Right lung (tissue), 5 donors: ENCODE results near the gene TFCP2L1. TPM values are rescaled to one million over a fixed set of nuclear protein-coding genes. Genes with fewer than 3 reads are reported as not detected.
"Not testable (repeated sequence)": the region's sequence is repeated elsewhere in the genome, so short reads cannot be mapped to it uniquely, and the experiment has no call there.

Source experiments
- DNase-seq, 2 donors: peaks; one replicate each; pipeline ENCODE4 v3.0.0-alpha.2; 2013
- polyA plus RNA-seq, 5 donors: library from polyadenylated mRNA; unstranded; fragments of 120-200 nt; gene quantifications; one replicate each; pipeline versions ENCODE4 v1.2.1 to v1.2.3, GENCODE V29; 2013; ENCODE audit warnings: inconsistent platforms in 1 of 5, low replicate concordance in 1 of 5; ENCODE audit not compliant: insufficient read length in 5 of 5, insufficient read depth in 1 of 5

The TFCP2L1 gene
- polyA plus RNA-seq, 5 donors: 1.9 to 5.5 (median 4.4) TPM

- no peak for DNase-seq
Measured at GRCh38 chr2:121272596-121272995, 12.4 kb downstream of the TFCP2L1 start.

GRCh38 chr2:121269436-121269835 is 15.6 kb downstream of the TFCP2L1 start:
- not testable (repeated sequence) for DNase-seq

GRCh38 chr2:121266543-121267106 is 18.4 kb downstream of the TFCP2L1 start:
- no peak for DNase-seq

- no peak for DNase-seq
Measured at GRCh38 chr2:121263996-121264715, 20.8 kb downstream of the TFCP2L1 start.

- no peak for DNase-seq
Measured at GRCh38 chr2:121260370-121261154, 24.4 kb downstream of the TFCP2L1 start.

- no peak for DNase-seq
Measured at GRCh38 chr2:121258051-121258450, 27.0 kb downstream of the TFCP2L1 start.

- no peak for DNase-seq
Measured at GRCh38 chr2:121257480-121257840, 27.5 kb downstream of the TFCP2L1 start.

GRCh38 chr2:121256720-121257479 is 28.1 kb downstream of the TFCP2L1 start:
- DNase-seq: no peak

GRCh38 chr2:121255358-121255757 is 29.6 kb downstream of the TFCP2L1 start:
- peak; percentile 38 to 42 for DNase-seq

- peak; percentile 58 to 65 for DNase-seq
Measured at GRCh38 chr2:121254748-121255147, 30.3 kb downstream of the TFCP2L1 start.

GRCh38 chr2:121253674-121254240 is 31.2 kb downstream of the TFCP2L1 start:
- DNase-seq: no peak

GRCh38 chr2:121253021-121253673 is 31.9 kb downstream of the TFCP2L1 start:
- DNase-seq: no peak

GRCh38 chr2:121251497-121251896 is 33.5 kb downstream of the TFCP2L1 start:
- no peak for DNase-seq

GRCh38 chr2:121248766-121249343 is 36.1 kb downstream of the TFCP2L1 start:
- no peak for DNase-seq

GRCh38 chr2:121247971-121248370 is 37.0 kb downstream of the TFCP2L1 start:
- DNase-seq: no peak

- no peak for DNase-seq
Measured at GRCh38 chr2:121247534-121247933, 37.5 kb downstream of the TFCP2L1 start.

- no peak for DNase-seq
Measured at GRCh38 chr2:121246704-121247255, 38.2 kb downstream of the TFCP2L1 start.

- no peak for DNase-seq
Measured at GRCh38 chr2:121245913-121246312, 39.1 kb downstream of the TFCP2L1 start.

- no peak for DNase-seq
Measured at GRCh38 chr2:121245120-121245820, 39.7 kb downstream of the TFCP2L1 start.

GRCh38 chr2:121244616-121245015 is 40.4 kb downstream of the TFCP2L1 start:
- DNase-seq: no peak
